ENCODE results near the gene TFDP2.

DNA sequence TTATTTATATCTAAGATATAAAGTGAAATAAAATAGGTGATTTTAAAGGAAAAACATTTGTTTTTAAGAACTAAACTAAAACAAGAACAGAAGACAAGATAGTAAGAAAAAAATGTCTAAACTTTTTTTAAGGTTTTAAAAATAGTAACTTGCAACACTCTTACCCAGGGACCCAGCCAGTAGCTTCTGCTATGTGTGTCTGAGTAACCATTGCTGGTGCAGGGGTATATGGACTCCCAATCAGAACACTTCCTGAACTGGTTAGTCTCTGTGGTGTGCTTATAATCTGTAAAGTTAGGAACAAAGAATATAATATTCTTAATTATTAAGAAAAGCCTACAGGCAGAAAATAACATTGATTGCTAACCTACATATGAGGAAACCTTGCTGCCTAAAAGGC is 154.5 kb downstream of the TFDP2 start:
- TF ChIP-seq, protein P1, sequence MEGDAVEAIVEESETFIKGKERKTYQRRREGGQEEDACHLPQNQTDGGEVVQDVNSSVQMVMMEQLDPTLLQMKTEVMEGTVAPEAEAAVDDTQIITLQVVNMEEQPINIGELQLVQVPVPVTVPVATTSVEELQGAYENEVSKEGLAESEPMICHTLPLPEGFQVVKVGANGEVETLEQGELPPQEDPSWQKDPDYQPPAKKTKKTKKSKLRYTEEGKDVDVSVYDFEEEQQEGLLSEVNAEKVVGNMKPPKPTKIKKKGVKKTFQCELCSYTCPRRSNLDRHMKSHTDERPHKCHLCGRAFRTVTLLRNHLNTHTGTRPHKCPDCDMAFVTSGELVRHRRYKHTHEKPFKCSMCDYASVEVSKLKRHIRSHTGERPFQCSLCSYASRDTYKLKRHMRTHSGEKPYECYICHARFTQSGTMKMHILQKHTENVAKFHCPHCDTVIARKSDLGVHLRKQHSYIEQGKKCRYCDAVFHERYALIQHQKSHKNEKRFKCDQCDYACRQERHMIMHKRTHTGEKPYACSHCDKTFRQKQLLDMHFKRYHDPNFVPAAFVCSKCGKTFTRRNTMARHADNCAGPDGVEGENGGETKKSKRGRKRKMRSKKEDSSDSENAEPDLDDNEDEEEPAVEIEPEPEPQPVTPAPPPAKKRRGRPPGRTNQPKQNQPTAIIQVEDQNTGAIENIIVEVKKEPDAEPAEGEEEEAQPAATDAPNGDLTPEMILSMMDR (IDR thresholded peaks at IDR 0.05): no peak
- TF ChIP-seq EZH2 (IDR thresholded peaks at IDR 0.05) (no peak), EZH2phosphoT487 (IDR thresholded peaks at IDR 0.05) (no peak)
